GM19193 (cell line): ENCODE results near the gene DIS3.

Experiments
- POLR2A ChIP-seq: IDR thresholded peaks from 4 replicates; pipeline ENCODE4 v1.6.1; 2011; ENCODE audit not compliant: insufficient read depth, insufficient read length; ENCODE audit errors: extremely low read depth

Gene DIS3

GRCh38 chr13:72754111-72754510, 27.6 kb downstream of the DIS3 start:
- TF ChIP-seq POLR2A: no peak

- no peak for TF ChIP-seq POLR2A
Measured at GRCh38 chr13:72751220-72751619, 30.5 kb downstream of the DIS3 start.

- TF ChIP-seq POLR2A: no peak
Measured at GRCh38 chr13:72745260-72745659, 36.4 kb downstream of the DIS3 start.

- TF ChIP-seq POLR2A: no peak
Measured at GRCh38 chr13:72740015-72740414, 41.7 kb downstream of the DIS3 start.

- no peak for TF ChIP-seq POLR2A
Measured at GRCh38 chr13:72737033-72737432, 44.7 kb downstream of the DIS3 start.

- no peak for TF ChIP-seq POLR2A
Measured at GRCh38 chr13:72728290-72728605, 53.5 kb downstream of the DIS3 start.

GRCh38 chr13:72727417-72728289, 54.0 kb downstream of the DIS3 start, which contains the start of the genes BORA and MZT1:
TSS of gene BORA (plus strand) at chr13:72727923. CDS start at chr13:72728941, 1,018 bp downstream.
TSS of gene MZT1 (minus strand) at chr13:72727629. CDS start at chr13:72727602, 27 bp downstream.
- TF ChIP-seq POLR2A: peak; percentile 88

- TF ChIP-seq POLR2A: no peak
Measured at GRCh38 chr13:72726726-72727416, 54.8 kb downstream of the DIS3 start.

GRCh38 chr13:72716776-72717175, 64.9 kb downstream of the DIS3 start:
- no peak for TF ChIP-seq POLR2A
